H7 (cell line): ENCODE data around the gene EPHB2. TPM values are rescaled to one million over a fixed set of nuclear protein-coding genes. Genes with fewer than 3 reads are reported as not detected.

Experiments used
- DNase-seq: peaks from one replicate; pipeline ENCODE4 v3.0.0; 2012
- H3K27me3 ChIP-seq: 2 replicates; pipeline ENCODE4 v1.6.0; 2011; ENCODE audit warnings: mild to moderate bottlenecking, low read length; ENCODE audit not compliant: control insufficient read depth, insufficient read depth
- H3K36me3 ChIP-seq: replicated peaks from 2 replicates; pipeline ENCODE4 v1.5.1; 2011; ENCODE audit warnings: low read length; ENCODE audit not compliant: control insufficient read depth, insufficient read depth
- H3K4me3 ChIP-seq: 2 replicates; pipeline ENCODE4 v1.5.1; 2011; ENCODE audit warnings: low read depth, mild to moderate bottlenecking, control low read depth, low read length, moderate library complexity; ENCODE audit not compliant: insufficient read depth
- total RNA-seq: library from RNA; depleted of rRNA; stranded (reverse); fragments of >200 nt; shearing (Covaris generic); gene quantifications from 2 replicates; pipeline ENCODE4 v1.2.3, GENCODE V29; 2014

The EPHB2 gene
- total RNA-seq, 1 experiment from 2014 or later, result 14.8 TPM

- Histone ChIP-seq H3K4me3 (no peak overlapping the region), H3K36me3 (no peaks in the 10 kb centered on the region), H3K27me3 (no peaks in the 10 kb centered on the region)
- no peak for DNase-seq
Observed at GRCh38 chr1:22812092-22812880, 101.6 kb downstream of the EPHB2 start.

- H3K27me3 ChIP-seq, result no peaks in the 10 kb centered on the region
Observed at GRCh38 chr1:22812993-22813790, 102.6 kb downstream of the EPHB2 start.

GRCh38 chr1:22814176-22815042, 103.8 kb downstream of the EPHB2 start:
- Histone ChIP-seq H3K36me3 (no peaks in the 10 kb centered on the region), H3K4me3 (no peak overlapping the region), H3K27me3 (no peaks in the 10 kb centered on the region)
- DNase-seq, result no peak

More at GRCh38 chr1:22812993-22813790, 102.6 kb downstream of the EPHB2 start:
- no peak for DNase-seq
- Histone ChIP-seq H3K4me3 (no peak overlapping the region), H3K36me3 (no peaks in the 10 kb centered on the region)

- no peaks in the 10 kb centered on the region for H3K27me3 ChIP-seq
- H3K36me3 ChIP-seq, result no peaks in the 10 kb centered on the region
- DNase-seq, result no peak
- H3K4me3 ChIP-seq, result no peak overlapping the region
Observed at GRCh38 chr1:22815043-22815365, 104.4 kb downstream of the EPHB2 start.

- H3K4me3 ChIP-seq, result no peak overlapping the region
- H3K36me3 ChIP-seq, result no peaks in the 10 kb centered on the region
- no peaks in the 10 kb centered on the region for H3K27me3 ChIP-seq
- no peak for DNase-seq
Observed at GRCh38 chr1:22815421-22816066, 104.9 kb downstream of the EPHB2 start.

GRCh38 chr1:22816067-22816775, 105.6 kb downstream of the EPHB2 start:
- H3K4me3 ChIP-seq, result no peak overlapping the region
- no peak for DNase-seq
- no peaks in the 10 kb centered on the region for H3K36me3 ChIP-seq
- H3K27me3 ChIP-seq, result no peaks in the 10 kb centered on the region

GRCh38 chr1:22816803-22817202, 106.2 kb downstream of the EPHB2 start:
- no peaks in the 10 kb centered on the region for H3K27me3 ChIP-seq
- no peak for DNase-seq
- no peaks in the 10 kb centered on the region for H3K36me3 ChIP-seq
- no peak overlapping the region for H3K4me3 ChIP-seq

GRCh38 chr1:22817462-22817861, 106.8 kb downstream of the EPHB2 start:
- H3K36me3 ChIP-seq, result no peaks in the 10 kb centered on the region
- H3K27me3 ChIP-seq, result no peaks in the 10 kb centered on the region
- no peak overlapping the region for H3K4me3 ChIP-seq
- DNase-seq, result no peak

- no peak overlapping the region for H3K4me3 ChIP-seq
- DNase-seq, result no peak
- H3K36me3 ChIP-seq, result no peaks in the 10 kb centered on the region
- H3K27me3 ChIP-seq, result no peaks in the 10 kb centered on the region
Observed at GRCh38 chr1:22818061-22818770, 107.6 kb downstream of the EPHB2 start.

- Histone ChIP-seq H3K27me3 (no peaks in the 10 kb centered on the region), H3K4me3 (no peak overlapping the region), H3K36me3 (no peaks in the 10 kb centered on the region)
- no peak for DNase-seq
Observed at GRCh38 chr1:22819361-22819760, 108.7 kb downstream of the EPHB2 start.

GRCh38 chr1:22821027-22821426, 110.4 kb downstream of the EPHB2 start:
- Histone ChIP-seq H3K36me3 (no peaks in the 10 kb centered on the region), H3K27me3 (no peaks in the 10 kb centered on the region), H3K4me3 (no peak overlapping the region)
- no peak for DNase-seq

- DNase-seq, result no peak
- Histone ChIP-seq H3K4me3 (no peak overlapping the region), H3K27me3 (no peaks in the 10 kb centered on the region), H3K36me3 (no peaks in the 10 kb centered on the region)
Observed at GRCh38 chr1:22822371-22822770, 111.7 kb downstream of the EPHB2 start.

GRCh38 chr1:22824466-22824865, 113.8 kb downstream of the EPHB2 start:
- Histone ChIP-seq H3K36me3 (no peaks in the 10 kb centered on the region), H3K4me3 (no peak overlapping the region), H3K27me3 (no peaks in the 10 kb centered on the region)
- DNase-seq, result no peak
